Thyroid gland (tissue), 4 donors: ENCODE measurements around the gene MTG1. TPM values are rescaled to one million over a fixed set of nuclear protein-coding genes. Genes with fewer than 3 reads are reported as not detected.

Experiments
- DNase-seq, 2 donors: peaks; one replicate each; pipeline ENCODE4 v3.0.0-alpha.2; 2019
- H3K27ac ChIP-seq, 3 donors: fragments of 200-600 bp; sonication (generic); 1 replicate in 2 of 3; 2 replicates in 1 of 3; pipeline ENCODE4 v1.5.1; 2016 to 2019; ENCODE audit warnings: mild to moderate bottlenecking in 1 of 3, moderate library complexity in 1 of 3
- H3K27me3 ChIP-seq: fragments of 200-600 bp; sonication (generic); one replicate; pipeline ENCODE4 v1.5.1; 2019
- H3K36me3 ChIP-seq, 2 donors: fragments of 200-600 bp; sonication (generic); one replicate each; pipeline ENCODE4 v1.5.1; 2016 to 2019
- H3K4me1 ChIP-seq, 2 donors: fragments of 200-600 bp; sonication (generic); one replicate each; pipeline ENCODE4 v1.5.1; 2017 to 2019
- H3K4me3 ChIP-seq, 3 donors: fragments of 200-600 bp; sonication (generic); replicated peaks in 1 of 3; 1 replicate in 2 of 3; 2 replicates in 1 of 3; pipeline ENCODE4 v1.5.1; 2016; ENCODE audit warnings: mild to moderate bottlenecking in 1 of 3
- H3K9me3 ChIP-seq: fragments of 200-600 bp; sonication (generic); one replicate; pipeline ENCODE4 v1.5.1; 2017
- CTCF ChIP-seq, 6 experiments: fragments of 200-600 bp in 3 of 6; fragments of 450-650 bp in 3 of 6; sonication (generic) in 3 of 6; IDR thresholded peaks; one replicate each; pipeline ENCODE4 v1.5.1; 2016 to 2019; ENCODE audit warnings: antibody characterized with exemption in 6 of 6, mild to moderate bottlenecking in 2 of 6, inconsistent platforms in 1 of 6, moderate library complexity in 1 of 6
- POLR2A ChIP-seq, 2 donors: fragments of 450-650 bp; IDR thresholded peaks; one replicate each; pipeline ENCODE4 v1.6.1; 2017; ENCODE audit warnings: antibody characterized with exemption in 2 of 2, mild to moderate bottlenecking in 2 of 2, moderate library complexity in 1 of 2
- WGBS, 2 donors: methylation state at CpG; one replicate each; pipeline ENCODE4 v1.1.5; 2017; 5-methylcytosine and 5-hydroxymethylcytosine counted together
- intact Hi-C: fragments of 100-400 bp; cut with DNase I; formaldehyde crosslinking; loops from one replicate; pipeline ENCODE4 v1.15.1; 2023
- total RNA-seq, 4 donors: library from RNA; depleted of rRNA; stranded (reverse); fragments of >200 nt; gene quantifications; one replicate each; pipeline ENCODE4 v1.2.3, GENCODE V29; 2016

The MTG1 gene
- total RNA-seq, 4 donors from 2014 or later = 23.8 to 40.8 (median 35.0) TPM

- Histone ChIP-seq H3K4me1 (peaks cover 3 to 4% of the 10 kb centered on the region in 2 donors), H3K27ac (no peak overlapping the region), H3K4me3 (no peak overlapping the region), H3K9me3 (no peaks in the 10 kb centered on the region), H3K36me3 (no peaks in the 10 kb centered on the region), H3K27me3 (no peaks in the 10 kb centered on the region)
- 90 to 95% methylated on average over 10 to 17 of the region's 17 CpGs for WGBS, 2 donors
- intact Hi-C loops = no loop called here
- TF ChIP-seq POLR2A (IDR thresholded peaks at IDR 0.05) (no peak), CTCF (IDR thresholded peaks at IDR 0.05) (no peak)
- DNase-seq = no peak
Observed at GRCh38 chr10:133388236-133388972, 5.6 kb upstream of the MTG1 start.

- TF ChIP-seq POLR2A (IDR thresholded peaks at IDR 0.05) (no peak), CTCF (IDR thresholded peaks at IDR 0.05) (no peak)
- WGBS, 2 donors = 81 to 89% methylated on average over 22 to 39 of the region's 39 CpGs
- intact Hi-C loops = no loop called here
- no peaks in the 10 kb centered on the region for H3K27me3 ChIP-seq
- H3K4me1 ChIP-seq = peaks cover 5% of the 10 kb centered on the region in 2 donors
- no peak overlapping the region for H3K4me3 ChIP-seq
- no peaks in the 10 kb centered on the region for H3K9me3 ChIP-seq
- H3K27ac ChIP-seq = no peak overlapping the region
- H3K36me3 ChIP-seq = no peaks in the 10 kb centered on the region
- no peak for DNase-seq
Observed at GRCh38 chr10:133388973-133389818, 4.8 kb upstream of the MTG1 start.

- peaks cover 14 to 15% of the 10 kb centered on the region in 2 donors for H3K4me1 ChIP-seq
- no peak overlapping the region for H3K4me3 ChIP-seq
- DNase-seq = no peak
- intact Hi-C loops = no loop called here
- TF ChIP-seq POLR2A (IDR thresholded peaks at IDR 0.05) = no peak
- TF ChIP-seq CTCF (IDR thresholded peaks at IDR 0.05) = no peak
- WGBS, 2 donors = 89 to 95% methylated on average over 19 of the region's 19 CpGs
- H3K36me3 ChIP-seq = no peaks in the 10 kb centered on the region
- no peaks in the 10 kb centered on the region for H3K9me3 ChIP-seq
- H3K27me3 ChIP-seq = no peaks in the 10 kb centered on the region
- no peak overlapping the region for H3K27ac ChIP-seq
Observed at GRCh38 chr10:133390597-133391248, 3.2 kb upstream of the MTG1 start.

GRCh38 chr10:133391249-133391635 is 2.7 kb upstream of the MTG1 start:
- Histone ChIP-seq H3K36me3 (no peaks in the 10 kb centered on the region), H3K4me1 (peaks cover 14 to 15% of the 10 kb centered on the region in 2 donors), H3K27ac (no peak overlapping the region), H3K27me3 (no peaks in the 10 kb centered on the region), H3K4me3 (no peak overlapping the region), H3K9me3 (no peaks in the 10 kb centered on the region)
- no peak for DNase-seq
- intact Hi-C loops = no loop called here
- 95% methylated on average over 8 to 12 of the region's 12 CpGs for WGBS, 2 donors
- TF ChIP-seq POLR2A (IDR thresholded peaks at IDR 0.05) (no peak), CTCF (IDR thresholded peaks at IDR 0.05) (no peak)
